MM.1S (cell line): Measurements from ENCODE around the gene TMEM242.

Experiments
- EZH2 ChIP-seq: fragments of 300-600 bp; sonication (generic); optimal IDR thresholded peaks from 2 replicates; pipeline ENCODE3; 2017; ENCODE audit warnings: low read depth, mild to moderate bottlenecking, antibody characterized with exemption, low read length, mixed read lengths
- TF ChIP-seq, protein P1 (sequence below): fragments of 300-600 bp; sonication (generic); IDR thresholded peaks from 2 replicates; pipeline ENCODE4 v1.5.1; 2016; ENCODE audit warnings: antibody characterized with exemption, low read length, mixed read lengths

DNA sequence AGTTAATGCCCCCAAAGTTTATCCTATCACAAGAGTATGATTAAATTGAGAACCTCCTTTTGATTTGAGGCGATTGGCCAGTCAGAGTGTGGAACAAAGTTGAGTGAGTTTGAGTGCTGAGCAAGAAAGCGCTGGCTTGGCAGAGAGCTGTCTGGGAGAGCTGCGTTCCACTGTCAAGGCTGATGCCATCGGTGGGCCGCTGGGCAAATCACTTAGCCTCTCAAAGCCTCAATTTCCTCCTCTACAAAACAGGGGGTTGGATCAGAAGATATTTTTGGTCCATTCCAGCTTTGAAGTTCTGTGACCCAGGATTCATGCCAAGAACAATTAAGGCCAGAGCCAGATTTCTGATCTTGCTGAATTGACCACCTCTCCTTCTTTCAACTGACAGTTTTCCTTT lies 60.2 kb downstream of the TMEM242 start:
- TF ChIP-seq, protein P1, sequence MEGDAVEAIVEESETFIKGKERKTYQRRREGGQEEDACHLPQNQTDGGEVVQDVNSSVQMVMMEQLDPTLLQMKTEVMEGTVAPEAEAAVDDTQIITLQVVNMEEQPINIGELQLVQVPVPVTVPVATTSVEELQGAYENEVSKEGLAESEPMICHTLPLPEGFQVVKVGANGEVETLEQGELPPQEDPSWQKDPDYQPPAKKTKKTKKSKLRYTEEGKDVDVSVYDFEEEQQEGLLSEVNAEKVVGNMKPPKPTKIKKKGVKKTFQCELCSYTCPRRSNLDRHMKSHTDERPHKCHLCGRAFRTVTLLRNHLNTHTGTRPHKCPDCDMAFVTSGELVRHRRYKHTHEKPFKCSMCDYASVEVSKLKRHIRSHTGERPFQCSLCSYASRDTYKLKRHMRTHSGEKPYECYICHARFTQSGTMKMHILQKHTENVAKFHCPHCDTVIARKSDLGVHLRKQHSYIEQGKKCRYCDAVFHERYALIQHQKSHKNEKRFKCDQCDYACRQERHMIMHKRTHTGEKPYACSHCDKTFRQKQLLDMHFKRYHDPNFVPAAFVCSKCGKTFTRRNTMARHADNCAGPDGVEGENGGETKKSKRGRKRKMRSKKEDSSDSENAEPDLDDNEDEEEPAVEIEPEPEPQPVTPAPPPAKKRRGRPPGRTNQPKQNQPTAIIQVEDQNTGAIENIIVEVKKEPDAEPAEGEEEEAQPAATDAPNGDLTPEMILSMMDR = no peak
- TF ChIP-seq EZH2 = no peak
